Right lobe of liver (tissue), 6 donors: ENCODE measurements around the gene SLC22A4. TPM values are rescaled to one million over a fixed set of nuclear protein-coding genes. Genes with fewer than 3 reads are reported as not detected.

Experiments used
- ATAC-seq, 4 donors: fragments of 200-7000 bp; cut with Tn5 transposase; one replicate each; pipeline ENCODE4 v1.9.1; 2020; ENCODE audit warnings: mild to moderate bottlenecking in 4 of 4, moderate library complexity in 4 of 4
- DNase-seq, 3 donors: peaks; one replicate each; pipeline ENCODE4 v3.0.0-alpha.2; 2020
- H3K27ac ChIP-seq, 3 donors: fragments of 200-600 bp; one replicate each; pipeline ENCODE4 v1.8.0; 2022
- H3K27me3 ChIP-seq, 2 donors: fragments of 200-600 bp; one replicate each; pipeline ENCODE4 v1.8.0; 2022
- H3K36me3 ChIP-seq, 4 donors: fragments of 200-600 bp; sonication (generic) in 1 of 4; one replicate each; pipeline versions ENCODE4 v1.5.1 to v1.8.0; 2017 to 2022; ENCODE audit warnings: control low read depth in 1 of 4
- H3K4me1 ChIP-seq, 4 donors: fragments of 200-600 bp; sonication (generic) in 1 of 4; one replicate each; pipeline versions ENCODE4 v1.5.1 to v1.8.0; 2017 to 2022; ENCODE audit warnings: control low read depth in 1 of 4
- H3K4me3 ChIP-seq, 3 donors: fragments of 200-600 bp; one replicate each; pipeline ENCODE4 v1.8.0; 2022
- H3K9me3 ChIP-seq, 4 donors: fragments of 200-600 bp; sonication (generic) in 1 of 4; one replicate each; pipeline versions ENCODE4 v1.5.1 to v1.8.0; 2017 to 2022; ENCODE audit warnings: control low read depth in 1 of 4
- CTCF ChIP-seq, 4 donors: fragments of 200-600 bp in 3 of 4; fragments of 450-650 bp in 1 of 4; IDR thresholded peaks; one replicate each; pipeline versions ENCODE4 v1.5.1 to v1.8.0; 2016 to 2022; ENCODE audit warnings: antibody characterized with exemption in 4 of 4, mild to moderate bottlenecking in 2 of 4
- POLR2A ChIP-seq: fragments of 450-650 bp; IDR thresholded peaks from one replicate; pipeline ENCODE4 v1.6.1; 2017; ENCODE audit warnings: antibody characterized with exemption, mild to moderate bottlenecking
- WGBS: methylation state at CpG from one replicate; pipeline ENCODE4 v1.1.6; 2018; ENCODE audit warnings: low coverage, low lambda C conversion rate; ENCODE audit not compliant: insufficient coverage; ENCODE audit errors: missing lambda C conversion rate; 5-methylcytosine and 5-hydroxymethylcytosine counted together
- intact Hi-C, 2 donors: fragments of 100-400 bp; cut with DNase I; formaldehyde crosslinking; loops; one replicate each; pipeline versions ENCODE4 v1.11.2 to v1.14.1; 2022
- total RNA-seq, 6 experiments: library from RNA; depleted of rRNA in 2 of 6; stranded (reverse); fragments of >200 nt in 2 of 6; fragmentation: NEBNext Ultra II Directional in 3 of 6; extraction: Animal tissue kit (Norgen Biotek cat#: 25700) in 3 of 6; gene quantifications; one replicate each; pipeline versions ENCODE4 v1.1.0 to v1.2.4, GENCODE V29; 2016 to 2023
- donor health status: DM: no; HTN: yes; CAD: no.
- donor health status: DM: no; HTN: no; CAD: no.
- donor health status: DM: no; HTN: no; CAD: no.
- donor health status: DM: no; HTN: yes; CAD: no.
- donor health status: DM: no; HTN: yes; CAD: no.

SLC22A4 gene
- total RNA-seq, 6 experiments from 2014 or later = 0.31 to 0.59 (median 0.36) TPM

GRCh38 chr5:132372542-132372941 is 78.3 kb downstream of the SLC22A4 start:
- no peak for DNase-seq
- no peak overlapping the region for H3K4me3 ChIP-seq
- H3K27ac ChIP-seq = no peak overlapping the region
- intact Hi-C loops = no loop called here
- H3K36me3 ChIP-seq = no peaks in the 10 kb centered on the region
- TF ChIP-seq CTCF (IDR thresholded peaks at IDR 0.05) (no peak), POLR2A (no peak)
- no peak for ATAC-seq
- no peaks in the 10 kb centered on the region for H3K27me3 ChIP-seq
- no peaks in the 10 kb centered on the region for H3K9me3 ChIP-seq
- H3K4me1 ChIP-seq = peaks cover 0 to 33% (median 17%) of the 10 kb centered on the region in 4 donors

GRCh38 chr5:132375957-132376356 is 81.8 kb downstream of the SLC22A4 start:
- TF ChIP-seq POLR2A (no peak), CTCF (IDR thresholded peaks at IDR 0.05) (no peak)
- no peak for DNase-seq
- Histone ChIP-seq H3K4me3 (no peak overlapping the region), H3K27me3 (no peaks in the 10 kb centered on the region), H3K9me3 (no peaks in the 10 kb centered on the region), H3K27ac (no peak overlapping the region), H3K4me1 (peaks cover 0 to 20% (median 10%) of the 10 kb centered on the region in 4 donors), H3K36me3 (no peaks in the 10 kb centered on the region)
- no peak for ATAC-seq
- intact Hi-C loops = no loop called here
- WGBS = 80% methylated on average over 1 of the region's 3 CpGs

GRCh38 chr5:132376694-132377641 is 82.8 kb downstream of the SLC22A4 start:
- no peaks in the 10 kb centered on the region for H3K9me3 ChIP-seq
- H3K4me1 ChIP-seq = peaks cover 0 to 19% (median 9%) of the 10 kb centered on the region in 4 donors
- no peaks in the 10 kb centered on the region for H3K36me3 ChIP-seq
- H3K27me3 ChIP-seq = no peaks in the 10 kb centered on the region
- 87% methylated on average over 11 of the region's 16 CpGs for WGBS
- no peak for DNase-seq
- intact Hi-C loops = no loop called here
- no peak overlapping the region for H3K4me3 ChIP-seq
- TF ChIP-seq POLR2A (no peak), CTCF (IDR thresholded peaks at IDR 0.05) (no peak)
- no peak overlapping the region for H3K27ac ChIP-seq
- no peak for ATAC-seq

- DNase-seq = no peak
- WGBS = 68% methylated on average over 4 of the region's 7 CpGs
- intact Hi-C loops = no loop called here
- Histone ChIP-seq H3K4me3 (no peak overlapping the region), H3K27me3 (no peaks in the 10 kb centered on the region), H3K4me1 (peaks cover 0 to 12% (median 5%) of the 10 kb centered on the region in 4 donors), H3K9me3 (no peaks in the 10 kb centered on the region), H3K27ac (no peak overlapping the region), H3K36me3 (no peaks in the 10 kb centered on the region)
- no peak for TF ChIP-seq POLR2A
- no peak for TF ChIP-seq CTCF (IDR thresholded peaks at IDR 0.05)
- no peak for ATAC-seq
Observed at GRCh38 chr5:132377738-132378137, 83.5 kb downstream of the SLC22A4 start.
